ENCODE results near the gene GPRIN3. TPM values are rescaled to one million over a fixed set of nuclear protein-coding genes. Genes with fewer than 3 reads are reported as not detected.
A peak's percentile ranks its signal among the peaks of the same experiment; 100 is the strongest.

The GPRIN3 gene
- polyA plus RNA-seq, 1 donor (not counting 4 experiments of a cell fraction or from before 2014, with no cell fraction given), result not detected

GRCh38 chr4:89230271-89230670 is 77.3 kb downstream of the GPRIN3 start:
- H3K36me3 ChIP-seq (ENCODE audit: control insufficient read depth in 2 of 2, extremely low read depth in 1 of 2, insufficient read depth in 2 of 2, low read length in 2 of 2), result no peaks in the 10 kb centered on the region
- FAIRE-seq (no peak), DNase-seq (ENCODE audit: low read depth, low spot score) (no peak)
- no peak overlapping the region for H2AFZ ChIP-seq (ENCODE audit: control insufficient read depth, low read length)
- no peaks in the 10 kb centered on the region for H3K4me1 ChIP-seq (ENCODE audit: control insufficient read depth, extremely low read depth, insufficient read depth, low read length)
- no peaks in the 10 kb centered on the region for H3K9me1 ChIP-seq (ENCODE audit: control insufficient read depth, extremely low read depth, insufficient read depth, low read length)
- H3K9ac ChIP-seq (ENCODE audit: control insufficient read depth, extremely low read depth, insufficient read depth, low read length), result no peak overlapping the region
- H3K79me2 ChIP-seq (ENCODE audit: control insufficient read depth, insufficient read depth, low read length), result no peaks in the 10 kb centered on the region
- no peaks in the 10 kb centered on the region for H4K20me1 ChIP-seq (ENCODE audit: control insufficient read depth, extremely low read depth, insufficient read depth, low read length)
- H3K27ac ChIP-seq (ENCODE audit: control insufficient read depth, insufficient read depth, low read length), result no peak overlapping the region
- H3K9me3 ChIP-seq (ENCODE audit: control insufficient read depth, low read depth, low read length), result no peaks in the 10 kb centered on the region
- H3K4me2 ChIP-seq (ENCODE audit: control insufficient read depth, extremely low read depth, insufficient read depth, low read depth, low read length), result no peak overlapping the region
- TF ChIP-seq EZH2 (IDR thresholded peaks at IDR 0.05; ENCODE audit: low read length), result no peak
- no peak for TF ChIP-seq CTCF (optimal IDR thresholded peaks at IDR 0.05 in 1 of 3, IDR thresholded peaks at IDR 0.05 in 1 of 3, conservative IDR thresholded peaks at IDR 0.05 in 1 of 3; ENCODE audit: extremely low read depth in 1 of 3, insufficient read depth in 2 of 3, low read length in 3 of 3)
- H3K4me3 ChIP-seq (ENCODE audit: control insufficient read depth in 2 of 3, extremely low read depth in 1 of 3, insufficient read depth in 2 of 3, low read depth in 1 of 3, low read length in 3 of 3), result no peak overlapping the region
- no peaks in the 10 kb centered on the region for H3K27me3 ChIP-seq (ENCODE audit: control insufficient read depth, extremely low read depth, insufficient read depth, low read length)
- dilution Hi-C loops (cut with MboI; ENCODE audit: extremely low pct_ligation_motif_present, low sequenced_read_pairs), result no loop called here

GRCh38 chr4:89226665-89227574 is 80.7 kb downstream of the GPRIN3 start:
- Histone ChIP-seq H3K36me3 (ENCODE audit: control insufficient read depth in 2 of 2, extremely low read depth in 1 of 2, insufficient read depth in 2 of 2, low read length in 2 of 2) (no peaks in the 10 kb centered on the region), H3K9me3 (ENCODE audit: control insufficient read depth, low read depth, low read length) (no peaks in the 10 kb centered on the region), H3K79me2 (ENCODE audit: control insufficient read depth, insufficient read depth, low read length) (no peaks in the 10 kb centered on the region), H4K20me1 (ENCODE audit: control insufficient read depth, extremely low read depth, insufficient read depth, low read length) (no peaks in the 10 kb centered on the region), H2AFZ (ENCODE audit: control insufficient read depth, low read length) (peak overlapping the region; percentile 94), H3K4me2 (ENCODE audit: control insufficient read depth, extremely low read depth, insufficient read depth, low read depth, low read length) (peak overlapping the region; percentile 70), H3K9me1 (ENCODE audit: control insufficient read depth, extremely low read depth, insufficient read depth, low read length) (no peaks in the 10 kb centered on the region), H3K27ac (ENCODE audit: control insufficient read depth, insufficient read depth, low read length) (peak overlapping the region; percentile 22), H3K27me3 (ENCODE audit: control insufficient read depth, extremely low read depth, insufficient read depth, low read length) (no peaks in the 10 kb centered on the region), H3K4me3 (ENCODE audit: control insufficient read depth in 2 of 3, extremely low read depth in 1 of 3, insufficient read depth in 2 of 3, low read depth in 1 of 3, low read length in 3 of 3) (peak overlapping the region in 2 of 3 experiments; percentile 50 to 53), H3K4me1 (ENCODE audit: control insufficient read depth, extremely low read depth, insufficient read depth, low read length) (no peaks in the 10 kb centered on the region), H3K9ac (ENCODE audit: control insufficient read depth, extremely low read depth, insufficient read depth, low read length) (peak overlapping the region; percentile 30)
- dilution Hi-C loops (cut with MboI; ENCODE audit: extremely low pct_ligation_motif_present, low sequenced_read_pairs), result no loop called here
- DNase-seq (ENCODE audit: low read depth, low spot score) (peak; percentile 7), FAIRE-seq (peak; percentile 97)
- peak; percentile 77 to 91 (median 85) for TF ChIP-seq CTCF (optimal IDR thresholded peaks at IDR 0.05 in 1 of 3, IDR thresholded peaks at IDR 0.05 in 1 of 3, conservative IDR thresholded peaks at IDR 0.05 in 1 of 3; ENCODE audit: extremely low read depth in 1 of 3, insufficient read depth in 2 of 3, low read length in 3 of 3)
- TF ChIP-seq EZH2 (IDR thresholded peaks at IDR 0.05; ENCODE audit: low read length), result no peak

Measured in keratinocyte (primary cell).